Activated CD4-positive, alpha-beta T cell treated with anti-CD3 and anti-CD28 coated beads for 24 hours (primary cell): Measurements from ENCODE around the gene EHD3.

Experiments used
- DNase-seq, 2 donors: peaks; one replicate each; pipeline ENCODE4 v3.0.0-alpha.2; 2020; ENCODE audit warnings: low read depth in 2 of 2

Gene EHD3

GRCh38 chr2:31233741-31234682, at the start of gene EHD3:
Gene EHD3 (plus strand): TSS chr2:31234152. CDS start chr2:31234622, 470 bp downstream.
- peak; percentile 64 to 72 for DNase-seq

GRCh38 chr2:31187166-31187565, 46.8 kb upstream of the EHD3 start:
- no peak for DNase-seq

GRCh38 chr2:31188131-31188530, 45.8 kb upstream of the EHD3 start:
- no peak for DNase-seq

GRCh38 chr2:31189141-31189540, 44.8 kb upstream of the EHD3 start:
- DNase-seq = no peak

- DNase-seq = no peak
These were observed 43.8 kb upstream of the EHD3 start for GRCh38 chr2:31190188-31190587.

- DNase-seq = no peak
These were observed 42.0 kb upstream of the EHD3 start for GRCh38 chr2:31191931-31192330.

GRCh38 chr2:31192396-31192795, 41.6 kb upstream of the EHD3 start:
- DNase-seq = no peak

GRCh38 chr2:31192851-31193392, 41.0 kb upstream of the EHD3 start:
- DNase-seq = no peak

GRCh38 chr2:31193806-31194205, 40.1 kb upstream of the EHD3 start:
- DNase-seq = no peak

- DNase-seq = no peak
These were observed 37.3 kb upstream of the EHD3 start for GRCh38 chr2:31196622-31197021.

- no peak for DNase-seq
These were observed 36.8 kb upstream of the EHD3 start for GRCh38 chr2:31197166-31197565.

- no peak for DNase-seq
These were observed 36.3 kb upstream of the EHD3 start for GRCh38 chr2:31197669-31198068.

- DNase-seq = no peak
These were observed 34.7 kb upstream of the EHD3 start for GRCh38 chr2:31199206-31199605.

GRCh38 chr2:31200972-31201371, 33.0 kb upstream of the EHD3 start:
- no peak for DNase-seq

- DNase-seq = no peak
These were observed 31.9 kb upstream of the EHD3 start for GRCh38 chr2:31202041-31202440.

GRCh38 chr2:31202833-31203232, 31.1 kb upstream of the EHD3 start:
- DNase-seq = no peak

GRCh38 chr2:31203916-31204315, 30.0 kb upstream of the EHD3 start:
- no peak for DNase-seq

GRCh38 chr2:31204783-31205182, 29.2 kb upstream of the EHD3 start:
- no peak for DNase-seq

GRCh38 chr2:31205186-31205585, 28.8 kb upstream of the EHD3 start:
- no peak for DNase-seq

GRCh38 chr2:31205613-31206012, 28.3 kb upstream of the EHD3 start:
- DNase-seq = no peak

GRCh38 chr2:31207790-31208189, 26.2 kb upstream of the EHD3 start:
- DNase-seq = no peak

- no peak for DNase-seq
These were observed 25.7 kb upstream of the EHD3 start for GRCh38 chr2:31208240-31208639.
